EL (cell line): ENCODE results near the gene LEKR1.
A peak's percentile ranks its signal among the peaks of the same experiment; 100 is the strongest.
"Not testable (repeated sequence)": the region's sequence is repeated elsewhere in the genome, so short reads cannot be mapped to it uniquely, and the experiment has no call there.

Experiments
- DNase-seq: peaks from one replicate; pipeline ENCODE4 v3.0.0-alpha.2; 2016

Gene LEKR1

DNA sequence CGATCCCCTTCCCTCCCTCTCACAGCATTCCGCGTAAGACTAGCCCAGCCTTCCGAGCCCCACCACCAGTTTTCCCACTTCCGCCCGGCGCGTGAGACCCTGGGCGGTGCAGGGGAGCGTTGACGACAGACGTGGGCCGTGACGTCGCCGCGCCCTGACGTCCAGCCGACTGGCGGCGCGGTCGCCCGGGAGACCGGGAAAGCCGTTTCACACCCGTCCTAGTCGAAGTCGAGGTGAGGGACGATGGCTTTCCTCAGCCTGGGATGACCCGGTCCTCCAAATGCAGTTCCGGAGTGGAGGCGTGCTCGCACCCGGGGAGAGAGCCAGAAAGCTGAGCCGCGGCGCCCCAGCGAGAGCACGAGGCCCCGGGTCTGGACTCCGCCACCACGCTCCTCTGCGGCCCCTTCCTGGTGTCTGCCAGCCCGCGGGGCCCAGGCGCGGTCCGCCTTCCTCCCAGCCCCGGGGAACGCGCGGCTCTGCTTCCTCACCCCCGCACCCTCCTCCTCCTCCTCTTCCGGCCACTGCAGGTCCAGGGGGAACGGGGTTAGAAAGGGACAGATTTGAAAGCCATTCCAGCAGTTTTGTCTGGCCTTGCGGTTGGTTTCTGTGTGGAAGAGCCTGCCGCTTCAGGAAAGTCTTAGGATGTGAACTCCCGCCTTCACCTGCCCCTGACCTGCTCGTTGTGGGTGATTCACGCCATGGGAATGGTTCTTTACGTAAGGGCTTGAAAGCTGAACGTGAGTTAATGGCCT, at the start of gene LEKR1:
LEKR1 (plus strand) TSS at position 210 of the 752 bp plus-strand sequence. CDS start 2,977 bp downstream, outside the sequence.
- DNase-seq, result peak; percentile 94

GRCh38 chr3:156776871-156777270, 49.3 kb upstream of the LEKR1 start:
- DNase-seq, result no peak

DNA sequence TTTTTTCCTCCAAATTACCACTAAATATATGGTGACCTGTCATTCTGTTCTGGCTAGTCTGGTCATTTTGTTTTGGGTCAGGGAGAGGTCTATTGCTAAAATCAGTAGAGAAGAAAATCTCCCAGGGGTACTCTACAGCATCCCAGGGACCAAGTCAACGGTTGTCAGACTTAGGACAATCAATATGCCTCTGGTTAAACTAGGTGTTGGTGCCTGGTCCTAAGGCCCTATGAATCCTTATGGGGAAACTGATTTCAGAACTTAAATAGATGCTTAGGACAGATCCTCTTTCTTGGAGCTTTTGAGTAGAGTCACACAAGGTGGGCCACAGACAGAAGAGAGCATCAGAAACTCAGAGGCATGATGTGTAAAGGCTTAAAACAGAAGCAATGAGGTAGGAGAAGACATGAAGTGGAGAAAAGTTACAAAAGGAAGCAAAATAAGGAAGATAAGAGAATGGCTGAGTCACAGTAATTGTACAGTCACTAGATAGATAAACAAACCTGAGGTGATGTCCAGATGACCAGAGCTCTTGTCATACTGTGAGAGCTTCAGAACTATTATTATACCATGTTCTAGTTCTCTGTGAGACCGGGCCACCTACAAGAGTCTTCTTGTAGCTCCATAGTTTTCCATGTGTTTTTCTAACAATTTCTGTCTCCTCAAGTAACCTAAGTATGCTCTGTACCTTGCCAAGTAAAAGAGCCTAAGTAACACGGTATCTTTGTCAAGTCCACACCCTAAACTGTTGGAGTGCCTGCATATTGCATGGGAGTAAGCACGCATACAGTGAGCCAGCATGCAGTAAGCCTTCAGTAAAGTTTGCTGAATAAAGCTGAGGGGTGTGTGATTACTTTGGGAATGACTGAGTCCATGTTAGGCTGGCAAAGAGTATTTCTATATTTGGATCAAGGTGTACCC, 44.6 kb upstream of the LEKR1 start:
- peak; percentile 60 for DNase-seq

DNA sequence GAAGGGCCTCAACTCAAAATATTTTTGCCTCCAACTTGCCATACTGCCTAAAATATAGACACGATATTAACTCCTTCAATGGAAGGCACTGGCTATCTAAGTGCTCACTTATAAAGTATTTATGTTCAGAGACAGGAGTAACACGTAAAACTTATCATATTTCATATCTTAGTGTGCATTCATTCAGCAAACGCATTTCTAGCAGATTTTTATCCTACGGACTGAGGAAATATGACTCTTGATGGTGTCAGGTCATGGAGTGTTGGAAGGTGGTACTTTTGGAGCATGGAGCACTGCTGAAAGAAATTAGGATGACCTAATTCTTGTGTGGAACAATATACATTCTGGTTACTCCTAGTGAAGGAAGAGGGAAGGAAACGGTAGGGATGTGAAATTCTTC, 43.8 kb upstream of the LEKR1 start:
- DNase-seq, result no peak

DNA sequence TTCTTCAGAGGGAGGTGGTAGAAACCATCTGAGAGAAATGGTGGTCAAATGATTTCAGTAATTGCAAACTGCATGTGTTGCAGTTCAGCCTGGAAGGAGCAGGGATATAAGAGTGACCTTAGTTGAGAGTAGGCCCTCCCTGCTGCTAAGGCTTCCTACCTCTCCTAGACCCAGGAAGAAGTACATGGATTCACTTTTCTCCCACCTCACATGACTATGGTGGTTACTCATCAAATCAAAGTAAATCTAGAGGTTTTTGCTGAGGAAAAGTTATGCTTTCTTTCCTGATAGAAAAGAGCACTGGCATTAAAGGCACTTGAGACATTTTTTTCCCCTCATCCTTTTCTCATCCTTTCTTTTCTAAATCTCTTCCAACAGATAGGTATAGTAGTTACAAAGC, 43.2 kb upstream of the LEKR1 start:
- no peak for DNase-seq

DNA sequence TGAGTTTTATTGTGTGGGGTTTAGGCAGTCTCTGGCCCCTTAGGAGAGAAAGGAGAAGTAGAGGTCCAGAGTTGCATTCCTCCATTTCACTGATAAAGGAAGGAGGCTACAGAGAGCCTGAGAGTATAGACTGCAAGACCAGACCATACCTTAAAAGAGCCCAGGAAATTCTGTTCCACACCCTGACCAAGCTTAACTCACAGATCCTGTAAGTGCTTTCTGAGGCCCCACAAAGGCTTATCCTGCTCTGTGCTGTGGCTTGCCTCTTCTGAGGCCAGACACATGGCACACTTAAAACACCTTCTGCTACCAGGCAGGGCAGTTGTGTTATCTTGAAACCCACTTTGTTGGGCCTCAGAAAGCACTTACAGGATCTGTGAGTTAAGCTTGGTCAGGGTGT, 39.2 kb upstream of the LEKR1 start:
- DNase-seq, result no peak

DNA sequence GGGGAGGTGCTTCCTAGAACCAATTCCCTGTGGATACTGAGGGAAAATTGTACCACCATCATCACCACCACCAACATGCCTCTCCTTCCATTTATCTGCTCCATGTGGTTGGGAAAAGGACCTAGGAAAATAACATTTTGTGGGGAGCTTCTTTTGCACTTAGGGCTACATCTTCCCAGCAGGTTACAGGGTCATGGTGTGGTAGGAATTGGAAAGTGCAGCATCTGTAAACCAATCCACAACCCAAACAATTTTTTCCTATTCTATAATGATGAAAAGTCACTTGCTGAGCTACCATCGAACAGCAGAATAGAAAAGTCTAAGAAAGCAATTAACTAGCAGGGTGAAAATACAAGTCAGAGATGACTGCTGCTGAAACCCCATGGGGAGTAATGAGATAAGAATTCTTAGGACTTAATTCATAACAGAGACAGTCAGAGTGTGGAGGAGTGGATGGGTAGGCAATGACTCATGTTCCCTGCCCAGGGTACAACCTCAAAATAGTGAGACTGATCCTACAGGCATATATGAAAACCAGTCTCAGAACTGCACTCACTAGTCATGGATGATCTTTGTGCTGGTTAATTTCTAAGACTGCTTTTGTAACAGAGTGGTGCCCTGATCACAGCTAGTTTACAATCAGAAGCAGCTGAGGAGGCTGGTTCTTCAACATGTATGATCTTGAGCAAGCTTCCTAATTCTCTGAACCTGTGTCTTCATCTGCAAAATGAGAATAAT, 38.1 kb upstream of the LEKR1 start:
- DNase-seq, result peak; percentile 96

GRCh38 chr3:156788846-156789245, 37.3 kb upstream of the LEKR1 start:
- DNase-seq, result peak; percentile 44

- no peak for DNase-seq
Observed at GRCh38 chr3:156790156-156790555, 36.0 kb upstream of the LEKR1 start.

GRCh38 chr3:156792114-156792513, 34.0 kb upstream of the LEKR1 start:
- DNase-seq, result no peak

- peak; percentile 29 for DNase-seq
Observed at GRCh38 chr3:156792536-156792935, 33.6 kb upstream of the LEKR1 start.

DNA sequence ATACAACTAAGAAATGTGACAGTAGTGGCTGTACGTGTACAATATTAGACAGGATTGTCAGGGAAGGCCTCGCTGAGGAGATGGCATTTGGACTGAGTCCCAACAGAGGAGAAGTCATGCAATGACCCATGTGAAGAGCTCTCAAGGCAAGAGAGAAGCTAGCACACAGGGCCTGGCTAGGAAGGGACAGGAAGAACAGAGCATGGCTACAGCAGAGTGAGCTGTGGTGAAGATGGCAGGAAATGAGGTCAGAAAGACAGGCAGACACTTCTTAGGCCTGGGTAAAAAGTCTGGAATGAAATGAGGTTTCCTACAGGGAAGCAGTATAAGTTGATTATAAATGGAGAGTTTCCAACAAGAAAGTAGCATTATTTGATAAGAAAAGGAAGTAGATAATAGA, 33.2 kb upstream of the LEKR1 start:
- peak; percentile 64 for DNase-seq

DNA sequence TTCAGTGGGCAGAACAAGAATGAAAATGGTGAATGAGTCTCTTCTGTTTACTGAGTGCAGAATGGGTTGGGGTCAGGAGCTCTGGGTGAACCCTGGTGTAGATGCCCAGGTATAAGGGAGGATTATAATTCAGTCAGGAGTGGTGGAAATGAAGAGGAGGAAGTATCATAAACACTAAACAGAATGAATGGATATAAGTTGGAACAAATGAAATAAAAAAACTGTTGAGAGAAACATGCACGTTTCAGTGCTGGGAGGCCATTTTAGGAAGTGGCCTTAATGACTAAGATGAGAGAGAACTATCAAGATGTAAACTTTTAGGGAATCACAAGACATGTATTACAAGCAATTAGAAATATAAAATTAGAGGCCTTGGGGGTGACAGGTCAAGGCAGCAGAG, 32.8 kb upstream of the LEKR1 start:
- DNase-seq, result no peak

- DNase-seq, result no peak
Observed at GRCh38 chr3:156793851-156794250, 32.3 kb upstream of the LEKR1 start.

DNA sequence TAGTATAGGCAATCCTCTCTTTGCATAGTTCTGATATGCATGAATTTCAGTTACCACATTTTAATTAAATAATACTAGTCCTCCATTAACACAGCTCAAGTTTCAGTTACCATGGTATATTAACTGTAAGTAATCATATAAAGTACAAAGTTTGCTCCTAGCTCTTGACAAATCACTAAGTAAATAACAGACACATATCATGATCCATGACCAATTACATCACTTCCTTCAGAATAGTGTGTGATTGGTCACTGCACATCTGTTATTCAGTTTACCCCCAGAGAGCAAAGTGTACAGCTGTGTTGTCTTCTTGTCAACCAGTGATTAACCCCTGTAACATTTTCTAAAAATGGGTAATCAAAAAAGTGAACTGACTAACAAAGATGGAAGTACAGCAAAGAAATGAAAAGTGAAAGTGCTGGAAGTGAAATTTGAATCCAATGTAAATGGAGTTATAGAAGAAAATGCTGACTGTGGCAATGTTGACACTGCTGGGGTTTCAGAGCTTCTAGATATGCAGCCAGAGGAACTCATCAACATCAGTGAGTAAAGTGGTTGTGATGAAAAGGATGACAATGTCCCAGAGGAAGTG, 30.2 kb upstream of the LEKR1 start:
- no peak for DNase-seq

GRCh38 chr3:156797368-156797767, 28.8 kb upstream of the LEKR1 start:
- no peak for DNase-seq

- DNase-seq, result not testable (repeated sequence)
Observed at GRCh38 chr3:156800287-156800686, 25.9 kb upstream of the LEKR1 start.

- DNase-seq, result no peak
Observed at GRCh38 chr3:156801746-156802145, 24.4 kb upstream of the LEKR1 start.

- DNase-seq, result no peak
Observed at GRCh38 chr3:156802821-156803606, 23.1 kb upstream of the LEKR1 start.

DNA sequence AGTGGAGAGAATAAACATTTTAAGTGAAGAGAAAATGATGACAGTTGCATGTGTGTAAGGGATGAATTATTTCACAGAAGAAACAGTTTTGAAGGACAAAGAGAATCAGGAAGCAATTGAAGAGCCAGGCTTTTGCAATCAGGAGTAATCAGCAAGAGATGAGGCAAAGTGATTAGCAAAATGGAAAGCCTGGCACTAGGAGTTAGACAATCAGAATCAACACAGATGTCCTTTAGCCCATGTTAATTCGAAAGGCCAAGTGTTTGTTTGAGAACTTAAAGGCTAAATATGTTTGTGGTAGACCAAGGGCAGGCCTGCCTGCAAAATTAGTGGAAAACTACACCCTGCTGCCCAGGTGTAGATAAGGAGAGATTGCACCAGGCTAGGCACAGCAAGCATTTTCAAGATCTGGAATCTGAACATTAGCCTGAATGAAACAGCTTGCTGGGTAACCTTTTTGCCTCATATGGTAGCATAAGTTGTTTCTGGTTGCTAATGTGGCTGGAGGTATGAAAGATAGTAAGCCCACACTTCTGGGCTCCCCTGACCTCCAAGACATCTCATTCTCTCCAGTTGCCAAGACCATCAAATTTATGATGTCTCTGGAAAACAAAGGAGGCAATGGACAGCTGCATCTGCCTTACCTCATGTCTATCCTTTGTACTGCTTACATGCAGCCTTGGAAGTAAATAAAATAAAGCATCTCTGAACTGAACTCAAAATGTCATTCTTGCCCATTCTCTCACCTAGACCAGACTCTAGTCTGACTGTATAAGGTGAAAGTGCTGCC, 22.0 kb upstream of the LEKR1 start:
- DNase-seq, result no peak

DNA sequence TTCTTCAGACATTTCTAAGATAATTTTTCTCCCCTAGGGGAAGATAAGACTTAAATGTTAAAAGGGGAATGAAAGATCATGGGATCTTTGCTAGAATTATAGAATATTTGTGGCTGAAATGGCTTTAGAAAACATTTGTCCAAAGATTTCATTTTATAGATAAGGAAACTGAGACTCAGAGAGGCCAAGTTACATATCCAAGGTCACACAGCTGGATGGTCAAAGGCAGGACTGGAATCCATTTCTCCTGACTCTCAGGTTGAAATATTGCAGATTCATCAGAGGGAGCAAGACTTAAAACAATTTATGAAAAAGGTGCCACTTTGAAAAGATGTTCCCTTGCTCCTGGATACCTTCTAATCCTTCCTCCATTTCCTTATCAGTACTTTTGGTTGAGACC, 19.5 kb upstream of the LEKR1 start:
- DNase-seq, result no peak
